ENCODE data around the gene MXD1.

GRCh38 chr2:69957965-69958364, 43.1 kb downstream of the MXD1 start:
- TF ChIP-seq CTCF (IDR thresholded peaks at IDR 0.05) (no peak), POLR2A (IDR thresholded peaks at IDR 0.05) (no peak)
